IMR-90 (cell line): ENCODE measurements around the gene IRAK2. TPM values are rescaled to one million over a fixed set of nuclear protein-coding genes. Genes with fewer than 3 reads are reported as not detected.
"Not testable (repeated sequence)": the region's sequence is repeated elsewhere in the genome, so short reads cannot be mapped to it uniquely, and the experiment has no call there.

ENCODE experiments used
- ATAC-seq: fragments of 200-7000 bp; cut with Tn5 transposase; 2 replicates; pipeline ENCODE4 v1.9.1; 2020; ENCODE audit warnings: low read depth, mild to moderate bottlenecking, moderate library complexity
- BruUV-seq: library from RNA; stranded (reverse); fragments of 400-500 nt; replicated peaks from 2 replicates; lab custom pipeline; 2021; lab: Mats Ljungman, UMichigan
- CTCF ChIA-PET: fragments of 300-600 bp; formaldehyde crosslinking; extraction: SDS; loops from one replicate; lab custom pipeline; 2021; ENCODE audit warnings: antibody characterized with exemption; lab: Yijun Ruan, JAX
- POLR2A ChIA-PET: fragments of 300-600 bp; sonication (Branson Sonifier 250); formaldehyde crosslinking; loops from one replicate; lab custom pipeline; 2022; ENCODE audit warnings: antibody characterized with exemption; ENCODE audit not compliant: unreplicated experiment; lab: Charles Lee
- DNase-seq: peaks from one replicate; pipeline ENCODE4 v3.0.0; 2013
- H2AFZ ChIP-seq: replicated peaks from 2 replicates; pipeline ENCODE3; 2013; ENCODE audit warnings: low read length, mild to moderate bottlenecking; ENCODE audit not compliant: poor library complexity
- H2AK5ac ChIP-seq: 2 replicates; pipeline ENCODE4 v1.6.1; 2013; ENCODE audit warnings: low read depth, low read length, inconsistent platforms
- H2AK9ac ChIP-seq: replicated peaks from 2 replicates; pipeline ENCODE3; 2013; ENCODE audit warnings: mild to moderate bottlenecking, low read depth, low read length, moderate library complexity; ENCODE audit not compliant: poor library complexity
- H2BK120ac ChIP-seq: 2 replicates; pipeline ENCODE4 v1.6.1; 2013; ENCODE audit warnings: low read depth, low read length, inconsistent platforms
- H2BK15ac ChIP-seq: 3 replicates; pipeline ENCODE4 v1.6.1; 2013; ENCODE audit warnings: low read depth, low read length, inconsistent platforms
- H2BK20ac ChIP-seq: 2 replicates; pipeline ENCODE4 v1.6.1; 2013; ENCODE audit warnings: low read depth, mild to moderate bottlenecking, inconsistent platforms, low read length, moderate library complexity
- H2BK5ac ChIP-seq: 2 replicates; pipeline ENCODE4 v1.6.1; 2013; ENCODE audit warnings: mild to moderate bottlenecking, low read depth, low read length, inconsistent platforms; ENCODE audit not compliant: poor library complexity, severe bottlenecking
- H3K14ac ChIP-seq: replicated peaks from 2 replicates; pipeline ENCODE4 v1.6.1; 2013; ENCODE audit warnings: low read depth, low read length, inconsistent platforms
- H3K18ac ChIP-seq: 2 replicates; pipeline ENCODE4 v1.6.1; 2013; ENCODE audit warnings: low read depth, low read length, control low read depth
- H3K23ac ChIP-seq: 2 replicates; pipeline ENCODE4 v1.6.1; 2013; ENCODE audit warnings: low read depth, low read length, inconsistent platforms
- H3K27ac ChIP-seq: 2 replicates; pipeline ENCODE4 v1.5.1; 2013; ENCODE audit warnings: mild to moderate bottlenecking, control low read depth, low read length; ENCODE audit not compliant: insufficient read depth
- H3K27me3 ChIP-seq: 2 replicates; pipeline ENCODE4 v1.6.1; 2013; ENCODE audit warnings: low read length; ENCODE audit not compliant: control insufficient read depth, insufficient read depth
- H3K36me3 ChIP-seq: 2 replicates; pipeline ENCODE4 v1.6.1; 2013; ENCODE audit warnings: low read length, mixed read lengths; ENCODE audit not compliant: control insufficient read depth, insufficient read depth
- H3K4ac ChIP-seq: 2 replicates; pipeline ENCODE4 v1.6.1; 2013; ENCODE audit warnings: low read depth, low read length, inconsistent platforms
- H3K4me1 ChIP-seq: 2 replicates; pipeline ENCODE4 v1.6.1; 2013; ENCODE audit warnings: low read length, mixed read lengths; ENCODE audit not compliant: control insufficient read depth, insufficient read depth
- H3K4me2 ChIP-seq: 2 replicates; pipeline ENCODE4 v1.6.1; 2013; ENCODE audit warnings: low read depth, mild to moderate bottlenecking, control low read depth, low read length, moderate library complexity
- H3K4me3 ChIP-seq: 2 replicates; pipeline ENCODE4 v1.5.1; 2013; ENCODE audit warnings: low read depth, mild to moderate bottlenecking, control low read depth, low read length, moderate library complexity; ENCODE audit not compliant: insufficient read depth
- H3K56ac ChIP-seq: 2 replicates; pipeline ENCODE4 v1.6.1; 2013; ENCODE audit warnings: low read length, inconsistent platforms; ENCODE audit not compliant: insufficient read depth; ENCODE audit errors: extremely low read depth
- H3K79me1 ChIP-seq, 2 experiments: 2 replicates each; pipeline ENCODE4 v1.6.1; 2013; ENCODE audit warnings: low read length in 2 of 2, inconsistent platforms in 1 of 2, low read depth in 1 of 2
- H3K9ac ChIP-seq: 2 replicates; pipeline ENCODE4 v1.6.1; 2013; ENCODE audit warnings: low read depth, low read length, control low read depth
- H3K9me1 ChIP-seq: 2 replicates; pipeline ENCODE4 v1.6.1; 2013; ENCODE audit warnings: low read length, inconsistent platforms; ENCODE audit not compliant: insufficient read depth
- H3K9me3 ChIP-seq: 2 replicates; pipeline ENCODE4 v1.6.1; 2013; ENCODE audit warnings: low read length; ENCODE audit not compliant: control insufficient read depth, insufficient read depth
- H4K20me1 ChIP-seq: 2 replicates; pipeline ENCODE4 v1.6.1; 2013; ENCODE audit warnings: low read length, inconsistent platforms; ENCODE audit not compliant: insufficient read depth
- H4K5ac ChIP-seq: 2 replicates; pipeline ENCODE4 v1.6.1; 2013; ENCODE audit warnings: mild to moderate bottlenecking, low read depth, low read length, control low read depth
- H4K8ac ChIP-seq, 2 experiments: 2 replicates each; pipeline ENCODE4 v1.6.1; 2013; ENCODE audit warnings: low read depth in 2 of 2, low read length in 2 of 2, control low read depth in 1 of 2, inconsistent platforms in 1 of 2
- H4K91ac ChIP-seq: 2 replicates; pipeline ENCODE4 v1.6.1; 2013; ENCODE audit warnings: low read depth, low read length, inconsistent platforms; ENCODE audit not compliant: insufficient read depth
- CTCF ChIP-seq: conservative IDR thresholded peaks from 2 replicates; pipeline ENCODE4 v1.5.1; 2012; ENCODE audit warnings: mild to moderate bottlenecking, low read depth, low read length, improper control_type of control experiment
- MAFK ChIP-seq: IDR thresholded peaks from 2 replicates; pipeline ENCODE4 v1.6.1; 2012; ENCODE audit warnings: low read depth, low read length, improper control_type of control experiment
- MAZ ChIP-seq: IDR thresholded peaks from 2 replicates; pipeline ENCODE4 v1.6.1; 2012; ENCODE audit warnings: low read depth, mild to moderate bottlenecking, low read length, improper control_type of control experiment, moderate library complexity, borderline replicate concordance
- NFE2L2 ChIP-seq: fragments of 150-350 bp; IDR thresholded peaks from 2 replicates; pipeline ENCODE4 v1.6.1; 2016; ENCODE audit warnings: low read depth, mild to moderate bottlenecking, low read length
- RAD21 ChIP-seq: IDR thresholded peaks from 2 replicates; pipeline ENCODE4 v1.6.1; 2012; ENCODE audit warnings: low read length, improper control_type of control experiment
- RCOR1 ChIP-seq: IDR thresholded peaks from 2 replicates; pipeline ENCODE4 v1.6.1; 2012; ENCODE audit warnings: mild to moderate bottlenecking, low read length, improper control_type of control experiment; ENCODE audit not compliant: insufficient replicate concordance
- WGBS, 2 experiments: methylation state at CpG; one replicate each; pipeline versions ENCODE4 v1.1.5 to v1.1.7; 2013; ENCODE audit warnings: missing lambda C conversion rate in 2 of 2; ENCODE audit not compliant: insufficient read length in 1 of 2; ENCODE audit errors: extremely low coverage in 2 of 2; 5-methylcytosine and 5-hydroxymethylcytosine counted together
- dilution Hi-C: fragments of 300-500 bp; cut with HindIII; formaldehyde crosslinking; loops from one replicate; pipeline ENCODE4 v1.14.3; 2018; ENCODE audit warnings: low sequenced_read_pairs; ENCODE audit not compliant: unreplicated experiment
- in situ Hi-C: fragments of 300-500 bp; cut with MboI; formaldehyde crosslinking; loops from 3 replicates; pipeline ENCODE4 v1.14.3; 2019; ENCODE audit warnings: low sequenced_read_pairs, inconsistent platforms, mixed read lengths
- intact Hi-C: fragments of 100-400 bp; cut with micrococcal nuclease; formaldehyde crosslinking; loops from 2 replicates; pipeline ENCODE4 v1.10.0; 2022
- polyA plus RNA-seq, 3 experiments: library from polyadenylated mRNA; depleted of rRNA; stranded (reverse); fragments of >200 nt; gene quantifications; 2 replicates each; pipeline ENCODE4 v1.2.3, GENCODE V29; 2012; ENCODE audit warnings: low replicate concordance in 1 of 3
- total RNA-seq: library from RNA; depleted of rRNA; stranded (reverse); fragments of >200 nt; gene quantifications from 2 replicates; pipeline ENCODE4 v1.2.3, GENCODE V29; 2012

IRAK2 gene
- total and polyA plus RNA-seq, 2 of the 4 experiments (the other 2 are of a cell fraction), result 6.9 to 8.1 TPM

- no peak overlapping the region for H2BK120ac ChIP-seq
- H4K91ac ChIP-seq, result no peak overlapping the region
- no peak overlapping the region for H2AK9ac ChIP-seq
- H2AK5ac ChIP-seq, result no peak overlapping the region
- peaks cover 28% of the 10 kb centered on the region for H3K36me3 ChIP-seq
- ATAC-seq (no peak), DNase-seq (no peak)
- no peak overlapping the region for H3K27ac ChIP-seq
- no peak overlapping the region for H2BK20ac ChIP-seq
- H3K4me2 ChIP-seq, result no peak overlapping the region
- intact Hi-C loops, result no loop called here
- H3K9ac ChIP-seq, result no peak overlapping the region
- H3K27me3 ChIP-seq, result no peaks in the 10 kb centered on the region
- H3K4me3 ChIP-seq, result no peak overlapping the region
- peaks cover 8% of the 10 kb centered on the region for H4K20me1 ChIP-seq
- peaks cover 6% of the 10 kb centered on the region for H3K9me1 ChIP-seq
- H2AFZ ChIP-seq, result no peak overlapping the region
- H2BK5ac ChIP-seq, result no peak overlapping the region
- H3K56ac ChIP-seq, result no peak overlapping the region
- 100% methylated on average over 1 of the region's 2 CpGs; no CpG with 5 or more reads in 1 of the 2 experiments for WGBS, 2 experiments
- BruUV-seq, result no TSS peak
- peaks cover 5% of the 10 kb centered on the region; the same call in 1 of the 2 replicates for H3K4me1 ChIP-seq
- ChIA-PET CTCF (interaction anchor here (0.9 kb wide), 1 partner anchor 15 kb away, joined by 3 read pairs; no protein-coding TSS in a partner anchor), POLR2A (no interaction called here)
- no peak overlapping the region for H2BK15ac ChIP-seq
- no peak for TF ChIP-seq MAFK
- TF ChIP-seq RAD21, result no peak
- no peak for TF ChIP-seq RCOR1
- TF ChIP-seq MAZ, result no peak
- no peak for TF ChIP-seq NFE2L2
- TF ChIP-seq CTCF, result no peak
- no peak overlapping the region for H4K8ac ChIP-seq
- no peak overlapping the region for H3K4ac ChIP-seq
- H3K9me3 ChIP-seq, result no peaks in the 10 kb centered on the region
- H3K23ac ChIP-seq, result no peak overlapping the region
- in situ Hi-C loops, result no loop called here
- dilution Hi-C loops, result no loop called here
- H3K79me1 ChIP-seq, result peaks cover 27 to 65% of the 10 kb centered on the region in 2 experiments
- no peak overlapping the region for H3K18ac ChIP-seq
- H3K14ac ChIP-seq, result no peak overlapping the region
- no peak overlapping the region for H4K5ac ChIP-seq
Observed at GRCh38 chr3:10265833-10266232, 101.1 kb downstream of the IRAK2 start.

DNA sequence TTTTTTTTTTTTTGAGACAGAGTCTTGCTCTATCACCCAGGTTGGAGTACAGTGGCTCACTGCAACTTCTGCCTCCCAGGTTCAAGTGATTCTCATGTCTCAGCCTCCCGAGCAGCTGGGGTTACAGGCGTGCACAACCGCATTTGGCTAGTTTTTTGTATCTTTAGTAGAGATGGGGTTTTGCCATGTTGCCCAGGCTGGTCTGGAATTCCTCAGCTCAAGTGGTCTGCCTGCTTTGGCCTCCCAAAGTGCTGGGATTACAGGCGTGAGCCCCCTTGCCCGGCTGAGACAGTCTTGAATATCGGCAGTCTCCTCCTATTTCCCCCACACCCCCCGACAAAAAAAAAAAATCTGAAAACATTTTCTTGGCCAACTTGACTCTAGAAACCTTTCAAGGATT is 102.2 kb downstream of the IRAK2 start:
- H3K9ac ChIP-seq, H2AK9ac ChIP-seq, in situ Hi-C loops, H3K56ac ChIP-seq, H2AFZ ChIP-seq, DNase-seq, H4K5ac ChIP-seq, H2BK120ac ChIP-seq, H3K27ac ChIP-seq, H3K9me1 ChIP-seq, H3K14ac ChIP-seq, H2BK20ac ChIP-seq, H3K27me3 ChIP-seq, CTCF ChIA-PET, H3K4ac ChIP-seq, BruUV-seq, H2BK15ac ChIP-seq, H3K23ac ChIP-seq, POLR2A ChIA-PET, H4K20me1 ChIP-seq, H3K4me2 ChIP-seq, H3K4me3 ChIP-seq, H4K8ac ChIP-seq, ATAC-seq, H3K18ac ChIP-seq, H4K91ac ChIP-seq, H2AK5ac ChIP-seq, H3K4me1 ChIP-seq, H3K9me3 ChIP-seq, dilution Hi-C loops, intact Hi-C loops, H2BK5ac ChIP-seq: not testable (repeated sequence)
- WGBS, 2 experiments, result no CpG with 5 or more reads among the region's 7 CpGs
- Histone ChIP-seq H3K36me3 (peaks cover 25% of the 10 kb centered on the region), H3K79me1 (peaks cover 23 to 65% of the 10 kb centered on the region in 2 experiments)
